DND-41 (cell line): ENCODE measurements around the gene DLX5.

ENCODE experiments used
- ATAC-seq: fragments of 200-7000 bp; cut with Tn5 transposase; 3 replicates; pipeline ENCODE4 v1.9.1; 2021; ENCODE audit warnings: low read depth; ENCODE audit not compliant: insufficient read depth
- DNase-seq: peaks from one replicate; pipeline ENCODE4 v3.0.0-alpha.2; 2020
- H2AFZ ChIP-seq: 2 replicates; pipeline ENCODE4 v1.6.0; 2012; ENCODE audit warnings: low read depth, low read length
- H3K27ac ChIP-seq: 2 replicates; pipeline ENCODE4 v1.5.1; 2012; ENCODE audit warnings: low read length, inconsistent platforms
- H3K27me3 ChIP-seq: fragments of 200-600 bp; sonication (generic); 2 replicates; pipeline ENCODE4 v1.6.0; 2012; ENCODE audit warnings: low read length, mild to moderate bottlenecking, inconsistent platforms; ENCODE audit not compliant: insufficient read depth, poor library complexity
- H3K36me3 ChIP-seq: 2 replicates; pipeline ENCODE4 v1.5.1; 2012; ENCODE audit warnings: low read length, inconsistent platforms; ENCODE audit not compliant: insufficient read depth
- H3K4me1 ChIP-seq: 2 replicates; pipeline ENCODE4 v1.5.1; 2012; ENCODE audit warnings: mild to moderate bottlenecking, low read length; ENCODE audit not compliant: insufficient read depth
- H3K4me2 ChIP-seq: 2 replicates; pipeline ENCODE4 v1.6.0; 2012; ENCODE audit warnings: mild to moderate bottlenecking, moderate library complexity, low read length, inconsistent platforms; ENCODE audit not compliant: insufficient read depth
- H3K4me3 ChIP-seq, 2 experiments: fragments of 200-600 bp in 1 of 2; shearing (Covaris generic) in 1 of 2; 2 replicates each; pipeline ENCODE4 v1.5.1; 2012 to 2016; ENCODE audit warnings: inconsistent platforms in 2 of 2, low read length in 2 of 2, mild to moderate bottlenecking in 2 of 2, low read depth in 1 of 2, moderate library complexity in 1 of 2
- H3K79me2 ChIP-seq: 2 replicates; pipeline ENCODE4 v1.6.0; 2012; ENCODE audit warnings: low read length, inconsistent platforms; ENCODE audit not compliant: insufficient read depth
- H3K9ac ChIP-seq: 2 replicates; pipeline ENCODE4 v1.6.0; 2012; ENCODE audit warnings: low read depth, mild to moderate bottlenecking, inconsistent platforms, low read length, moderate library complexity
- H3K9me3 ChIP-seq: 2 replicates; pipeline ENCODE4 v1.5.1; 2012; ENCODE audit warnings: low read length, moderate library complexity, mild to moderate bottlenecking, inconsistent platforms; ENCODE audit not compliant: insufficient read depth, severe bottlenecking
- H4K20me1 ChIP-seq: 2 replicates; pipeline ENCODE4 v1.6.0; 2012; ENCODE audit warnings: low read length; ENCODE audit not compliant: insufficient read depth
- CTCF ChIP-seq: IDR thresholded peaks from 2 replicates; pipeline ENCODE4 v1.5.1; 2012; ENCODE audit warnings: borderline replicate concordance, low read length, moderate library complexity, mild to moderate bottlenecking; ENCODE audit not compliant: poor library complexity, severe bottlenecking; ENCODE audit errors: extremely low read depth
- EZH2 ChIP-seq: IDR thresholded peaks from 3 replicates; pipeline ENCODE4 v1.6.1; 2012; ENCODE audit warnings: borderline replicate concordance, low read depth, mild to moderate bottlenecking, moderate library complexity, low read length, inconsistent platforms; ENCODE audit not compliant: severe bottlenecking

The DLX5 gene

DNA sequence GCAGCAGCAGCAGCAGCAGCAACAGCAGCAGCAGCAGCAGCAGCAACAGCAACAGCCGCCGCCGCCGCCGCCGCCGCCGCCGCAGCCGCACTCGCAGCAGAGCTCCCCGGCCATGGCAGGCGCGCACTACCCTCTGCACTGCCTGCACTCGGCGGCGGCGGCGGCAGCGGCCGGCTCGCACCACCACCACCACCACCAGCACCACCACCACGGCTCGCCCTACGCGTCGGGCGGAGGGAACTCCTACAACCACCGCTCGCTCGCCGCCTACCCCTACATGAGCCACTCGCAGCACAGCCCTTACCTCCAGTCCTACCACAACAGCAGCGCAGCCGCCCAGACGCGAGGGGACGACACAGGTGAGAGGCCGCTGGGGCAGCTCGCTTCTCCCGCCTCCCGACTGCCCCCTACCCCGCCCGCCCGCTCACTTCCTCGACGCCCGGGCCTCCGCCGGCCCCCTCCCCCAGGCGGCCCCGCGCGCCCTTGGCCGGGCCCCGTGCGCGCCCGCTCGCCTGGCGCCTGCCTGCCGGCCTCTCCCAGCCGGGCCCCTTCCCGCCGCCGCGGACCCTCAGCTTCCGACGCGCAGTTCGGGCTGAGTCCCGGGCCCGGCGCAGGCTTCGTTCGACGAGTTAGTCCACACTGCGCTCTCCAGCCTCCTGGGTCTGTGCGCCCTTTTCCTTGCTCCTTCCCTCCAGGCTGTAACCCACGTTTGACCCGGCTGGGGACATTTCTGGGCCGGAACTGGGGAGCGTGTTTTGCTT, 18.4 kb downstream of the DLX5 start:
- H3K4me3 ChIP-seq = no peak overlapping the region
- H2AFZ ChIP-seq = no peak overlapping the region
- H3K4me1 ChIP-seq = no peaks in the 10 kb centered on the region
- ATAC-seq (no peak), DNase-seq (no peak)
- no peak overlapping the region for H3K4me2 ChIP-seq
- no peaks in the 10 kb centered on the region for H3K79me2 ChIP-seq
- no peak overlapping the region for H3K9ac ChIP-seq
- H3K27ac ChIP-seq = no peak overlapping the region
- H3K9me3 ChIP-seq = no peaks in the 10 kb centered on the region
- no peaks in the 10 kb centered on the region for H4K20me1 ChIP-seq
- no peak for TF ChIP-seq EZH2
- TF ChIP-seq CTCF = no peak
- no peaks in the 10 kb centered on the region for H3K36me3 ChIP-seq
- no peaks in the 10 kb centered on the region for H3K27me3 ChIP-seq

DNA sequence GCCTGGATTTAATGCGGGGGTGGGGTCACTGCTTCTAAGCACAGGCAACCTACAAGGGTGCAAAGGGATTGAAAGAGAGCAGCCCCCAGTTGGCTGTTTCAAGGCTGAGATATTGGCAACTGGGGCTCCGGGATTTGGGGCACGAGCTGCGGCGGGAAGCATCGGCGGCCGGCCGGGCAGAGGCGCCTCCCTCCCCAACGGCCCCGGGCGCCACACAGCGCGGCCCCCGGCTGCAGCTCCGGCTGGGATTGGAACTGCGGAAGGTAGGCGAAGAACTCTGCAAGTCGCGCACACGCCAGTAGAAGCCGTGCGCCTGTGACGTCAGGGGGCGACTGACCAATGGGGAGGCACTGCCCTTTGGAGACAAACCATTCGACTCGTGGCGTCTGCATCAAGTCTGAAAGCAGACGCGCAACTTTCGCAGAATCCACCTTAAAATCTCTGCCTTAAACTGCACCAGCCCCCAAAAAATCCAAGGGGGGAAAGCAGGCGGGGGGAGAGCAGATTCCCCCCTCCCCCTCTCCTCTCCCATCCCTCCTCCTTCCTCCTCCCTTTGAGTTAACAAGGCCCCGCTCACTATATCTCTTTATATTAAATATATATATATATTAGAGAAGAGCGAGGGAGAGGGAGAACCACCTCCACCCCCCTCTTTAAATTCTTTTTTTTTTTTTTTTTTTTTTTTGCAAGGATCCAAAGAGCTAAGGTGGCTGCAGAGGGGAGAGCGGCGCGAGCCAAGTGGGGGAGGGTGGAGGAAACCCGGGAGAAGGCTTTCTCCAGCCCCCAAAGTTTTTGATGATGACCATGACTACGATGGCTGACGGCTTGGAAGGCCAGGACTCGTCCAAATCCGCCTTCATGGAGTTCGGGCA, 19.2 kb downstream of the DLX5 start, which contains the start of gene DLX6:
Gene DLX6 (plus strand): TSS at position 371 of the 872 bp plus-strand sequence. CDS start 425 bp downstream, at position 796.
- Histone ChIP-seq H3K27ac (no peak within 1 kb of the TSS), H3K9me3 (no peaks in the 10 kb centered on the region), H3K27me3 (no peaks in the 10 kb centered on the region), H3K79me2 (no peaks in the 10 kb centered on the region), H3K4me3 (no peak within 1 kb of the TSS), H3K4me1 (no peaks in the 10 kb centered on the region), H3K36me3 (no peaks in the 10 kb centered on the region), H3K4me2 (no peak within 1 kb of the TSS), H2AFZ (no peak within 1 kb of the TSS), H3K9ac (no peak within 1 kb of the TSS), H4K20me1 (no peaks in the 10 kb centered on the region)
- DNase-seq (no peak), ATAC-seq (no peak)
- TF ChIP-seq CTCF = no peak
- TF ChIP-seq EZH2 = no peak

GRCh38 chr7:97004247-97005182, 20.1 kb downstream of the DLX5 start:
- Histone ChIP-seq H3K36me3 (no peaks in the 10 kb centered on the region), H3K4me3 (no peak overlapping the region), H3K4me1 (no peaks in the 10 kb centered on the region), H3K4me2 (no peak overlapping the region), H2AFZ (no peak overlapping the region), H3K9me3 (no peaks in the 10 kb centered on the region), H3K27me3 (no peaks in the 10 kb centered on the region), H3K27ac (no peak overlapping the region), H3K79me2 (no peaks in the 10 kb centered on the region), H4K20me1 (no peaks in the 10 kb centered on the region), H3K9ac (no peak overlapping the region)
- TF ChIP-seq EZH2 = no peak
- DNase-seq (no peak), ATAC-seq (no peak)
